ENCODE data around the gene IQCE. TPM values are rescaled to one million over a fixed set of nuclear protein-coding genes. Genes with fewer than 3 reads are reported as not detected.
A peak's percentile ranks its signal among the peaks of the same experiment; 100 is the strongest.

IQCE gene
- total RNA-seq, 1 experiment from 2014 or later: 21.4 TPM

- Histone ChIP-seq H3K79me2 (ENCODE audit: insufficient read depth, low read length) (peaks cover 29% of the 10 kb centered on the region; the same call in 1 of the 2 replicates), H3K27me3 (ENCODE audit: insufficient read depth, low read length) (no peaks in the 10 kb centered on the region), H3K4me3 (replicated peaks in 1 of 2; ENCODE audit: low read depth in 1 of 2, low read length in 2 of 2) (no peak overlapping the region), H3K9me3 (ENCODE audit: control insufficient read depth in 1 of 2, insufficient read depth in 1 of 2, low read depth in 1 of 2, low read length in 2 of 2) (no peaks in the 10 kb centered on the region), H4K20me1 (ENCODE audit: insufficient read depth) (no peaks in the 10 kb centered on the region), H3K4me2 (ENCODE audit: low read length) (no peak overlapping the region), H3K4me1 (ENCODE audit: control insufficient read depth in 1 of 2, insufficient read depth in 2 of 2, low read length in 2 of 2) (peaks cover 11 to 38% of the 10 kb centered on the region in 2 experiments), H3K9me2 (ENCODE audit: insufficient read depth) (no peaks in the 10 kb centered on the region), H2AFZ (ENCODE audit: low read depth, low read length, poor library complexity, severe bottlenecking) (no peak overlapping the region), H3K36me3 (ENCODE audit: control insufficient read depth in 1 of 2, insufficient read depth in 2 of 2, low read length in 2 of 2) (no peaks in the 10 kb centered on the region), H3K9ac (ENCODE audit: low read length) (no peak overlapping the region), H3K27ac (ENCODE audit: low read depth, low read length) (no peak overlapping the region)
- no TSS peak for BruUV-seq (replicated peaks)
- TF ChIP-seq JUND (IDR thresholded peaks at IDR 0.05): no peak
- intact Hi-C loops (cut with micrococcal nuclease): no loop called here
- POLR2A ChIA-PET: no interaction called here
- RAD21 ChIA-PET (ENCODE audit: low non-redundant PET in 1 of 2, low total read pairs in 2 of 2, uncharacterized antibody in 2 of 2, unreplicated experiment in 2 of 2): no interaction called here
- DNase-seq (ENCODE audit: low read depth, low spot score): no peak
- CTCF ChIA-PET: no interaction called here
- ATAC-seq: no peak
Observed at GRCh38 chr7:2629746-2630681, 71.2 kb downstream of the IQCE start.

DNA sequence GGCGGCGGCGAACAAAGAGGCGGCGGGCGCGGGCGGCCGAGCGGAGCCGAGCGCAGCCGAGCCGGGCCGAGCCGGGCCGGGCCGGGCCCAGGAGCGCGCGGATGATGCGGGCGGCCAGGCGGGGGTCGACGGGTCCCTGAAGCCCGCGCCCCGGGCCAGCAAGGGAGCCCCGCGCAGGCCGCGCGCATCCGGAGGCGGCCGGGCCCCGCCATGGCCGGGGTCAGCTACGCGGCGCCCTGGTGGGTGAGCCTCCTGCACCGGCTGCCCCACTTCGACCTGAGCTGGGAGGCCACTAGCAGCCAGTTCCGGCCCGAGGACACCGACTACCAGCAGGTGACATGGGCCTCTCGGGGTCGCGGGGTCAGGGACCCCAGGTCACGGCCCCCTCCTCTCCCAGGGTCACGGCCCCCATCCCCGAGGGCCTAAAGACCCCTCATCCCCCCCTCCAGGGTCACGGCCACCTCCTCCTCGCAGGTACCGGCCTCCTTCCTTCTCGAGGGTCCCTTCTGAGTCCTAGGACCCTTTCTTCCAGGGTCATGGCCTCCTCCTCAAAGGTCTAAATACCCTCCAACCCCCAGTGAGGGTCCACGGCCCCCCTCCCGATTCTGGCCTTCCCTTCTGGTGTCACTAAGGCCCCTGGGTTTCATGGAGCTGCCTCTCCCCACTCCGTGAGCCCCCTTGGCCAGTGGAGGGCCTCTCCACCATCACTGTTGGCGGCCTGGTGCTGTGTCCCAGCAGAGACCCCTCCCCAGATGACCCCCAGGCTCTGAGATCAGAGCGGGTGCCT lies 73.4 kb downstream of the IQCE start, which contains the start of gene TTYH3:
TTYH3 (plus strand) TSS at position 41 of the 787 bp plus-strand sequence; CDS start at position 211, 170 bp downstream.
- Histone ChIP-seq H4K20me1 (ENCODE audit: insufficient read depth) (no peaks in the 10 kb centered on the region), H3K36me3 (ENCODE audit: control insufficient read depth in 1 of 2, insufficient read depth in 2 of 2, low read length in 2 of 2) (no peaks in the 10 kb centered on the region), H3K9me2 (ENCODE audit: insufficient read depth) (no peaks in the 10 kb centered on the region), H3K79me2 (ENCODE audit: insufficient read depth, low read length) (peaks cover 32% of the 10 kb centered on the region; the same call in 1 of the 2 replicates), H3K9ac (ENCODE audit: low read length) (peak within 1 kb of the TSS; percentile 74), H2AFZ (ENCODE audit: low read depth, low read length, poor library complexity, severe bottlenecking) (no peak within 1 kb of the TSS), H3K9me3 (ENCODE audit: control insufficient read depth in 1 of 2, insufficient read depth in 1 of 2, low read depth in 1 of 2, low read length in 2 of 2) (no peaks in the 10 kb centered on the region), H3K27ac (ENCODE audit: low read depth, low read length) (peak within 1 kb of the TSS; percentile 81), H3K4me2 (ENCODE audit: low read length) (peak within 1 kb of the TSS; percentile 98), H3K27me3 (ENCODE audit: insufficient read depth, low read length) (no peaks in the 10 kb centered on the region), H3K4me1 (ENCODE audit: control insufficient read depth in 1 of 2, insufficient read depth in 2 of 2, low read length in 2 of 2) (peaks cover 11 to 38% of the 10 kb centered on the region in 2 experiments), H3K4me3 (replicated peaks in 1 of 2; ENCODE audit: low read depth in 1 of 2, low read length in 2 of 2) (peak within 1 kb of the TSS; percentile 77 to 83)
- DNase-seq (ENCODE audit: low read depth, low spot score) (no peak), ATAC-seq (peak; percentile 65)
- TSS peak; percentile 33 for BruUV-seq (replicated peaks)
- 0 out of 2 replicates have a peak, but pooled peaks have one; percentile 16 for TF ChIP-seq POLR2AphosphoS5 (IDR thresholded peaks at IDR 0.05; ENCODE audit: low read depth, low read length)
- no peak for TF ChIP-seq ELF1 (IDR thresholded peaks at IDR 0.05; ENCODE audit: borderline replicate concordance, low read depth)
- peak; percentile 44 for TF ChIP-seq TCF7L2 (IDR thresholded peaks at IDR 0.05; ENCODE audit: borderline replicate concordance, extremely low read depth, insufficient read depth, insufficient read length)
- TF ChIP-seq EZH2 (IDR thresholded peaks at IDR 0.05): no peak
- CTCF ChIA-PET: no interaction called here
- intact Hi-C loops (cut with micrococcal nuclease): no loop called here
- RAD21 ChIA-PET (ENCODE audit: low non-redundant PET in 1 of 2, low total read pairs in 2 of 2, uncharacterized antibody in 2 of 2, unreplicated experiment in 2 of 2): no interaction called here
- POLR2A ChIA-PET: interaction anchor here (0.7 to 1.6 kb wide), 2 partner anchors 10 to 79 kb away, joined by 4 to 5 read pairs; no protein-coding TSS in a partner anchor
